H9 (cell line): ENCODE measurements around the gene FRMD4B. TPM values are rescaled to one million over a fixed set of nuclear protein-coding genes. Genes with fewer than 3 reads are reported as not detected.

Experiments
- DNase-seq: peaks from one replicate; pipeline ENCODE4 v3.0.0-alpha.2; 2017
- H2AFZ ChIP-seq: one replicate; pipeline ENCODE4 v1.6.1; 2013; ENCODE audit warnings: mild to moderate bottlenecking, low read length, control low read depth, moderate library complexity
- H2AK5ac ChIP-seq: 2 replicates; pipeline ENCODE4 v1.6.1; 2013; ENCODE audit warnings: low read length, control low read depth, mixed read lengths; ENCODE audit not compliant: insufficient read length
- H2BK120ac ChIP-seq: one replicate; pipeline ENCODE4 v1.6.1; 2013; ENCODE audit warnings: low read depth, mild to moderate bottlenecking, low read length, control low read depth, inconsistent platforms; ENCODE audit not compliant: poor library complexity, severe bottlenecking
- H2BK12ac ChIP-seq: 2 replicates; pipeline ENCODE4 v1.6.1; 2013; ENCODE audit warnings: low read length, control low read depth, mixed read lengths, low read depth; ENCODE audit not compliant: insufficient read length
- H2BK15ac ChIP-seq: 2 replicates; pipeline ENCODE4 v1.6.1; 2013; ENCODE audit warnings: low read depth, low read length, control low read depth
- H2BK20ac ChIP-seq: one replicate; pipeline ENCODE4 v1.6.1; 2013; ENCODE audit warnings: low read depth, mild to moderate bottlenecking, low read length, control low read depth, inconsistent platforms; ENCODE audit not compliant: poor library complexity, severe bottlenecking
- H2BK5ac ChIP-seq: 2 replicates; pipeline ENCODE4 v1.6.1; 2013; ENCODE audit warnings: low read length, control low read depth, mixed read lengths; ENCODE audit not compliant: insufficient read length
- H3K14ac ChIP-seq: 2 replicates; pipeline ENCODE4 v1.6.1; 2013; ENCODE audit warnings: low read length, control low read depth; ENCODE audit not compliant: insufficient read depth
- H3K18ac ChIP-seq: 2 replicates; pipeline ENCODE4 v1.6.1; 2013; ENCODE audit warnings: low read depth, mild to moderate bottlenecking, mixed read lengths, low read length, control low read depth; ENCODE audit not compliant: insufficient read length
- H3K23ac ChIP-seq: 2 replicates; pipeline ENCODE4 v1.6.1; 2013; ENCODE audit warnings: low read length, control low read depth, mixed read lengths, low read depth; ENCODE audit not compliant: insufficient read length
- H3K23me2 ChIP-seq: 2 replicates; pipeline ENCODE4 v1.6.1; 2013; ENCODE audit warnings: low read depth, mild to moderate bottlenecking, mixed read lengths, low read length, control low read depth; ENCODE audit not compliant: insufficient read length, poor library complexity, severe bottlenecking
- H3K27ac ChIP-seq: 2 replicates; pipeline ENCODE4 v1.5.1; 2013; ENCODE audit warnings: low read length, control low read depth, mixed read lengths, low read depth; ENCODE audit not compliant: insufficient read length
- H3K27me3 ChIP-seq: 2 replicates; pipeline ENCODE4 v1.6.1; 2013; ENCODE audit warnings: low read length, control low read depth, inconsistent platforms; ENCODE audit not compliant: insufficient read depth
- H3K4ac ChIP-seq: 2 replicates; pipeline ENCODE4 v1.6.1; 2013; ENCODE audit warnings: low read depth, mild to moderate bottlenecking, control low read depth, inconsistent platforms, low read length, moderate library complexity
- H3K4me1 ChIP-seq: 2 replicates; pipeline ENCODE4 v1.6.1; 2013; ENCODE audit warnings: low read length, control low read depth, inconsistent platforms; ENCODE audit not compliant: insufficient read depth
- H3K4me2 ChIP-seq: 2 replicates; pipeline ENCODE4 v1.6.1; 2013; ENCODE audit warnings: low read length, control low read depth, mixed read lengths; ENCODE audit not compliant: insufficient read length, insufficient read depth
- H3K56ac ChIP-seq: 2 replicates; pipeline ENCODE4 v1.6.1; 2013; ENCODE audit warnings: low read depth, mild to moderate bottlenecking, mixed read lengths, low read length, control low read depth; ENCODE audit not compliant: insufficient read length
- H3K79me1 ChIP-seq: 2 replicates; pipeline ENCODE4 v1.6.1; 2013; ENCODE audit warnings: low read depth, mild to moderate bottlenecking, moderate library complexity, low read length, control low read depth, inconsistent platforms; ENCODE audit not compliant: insufficient read depth, poor library complexity, severe bottlenecking
- H3K79me2 ChIP-seq: 2 replicates; pipeline ENCODE4 v1.6.1; 2013; ENCODE audit warnings: low read length, control low read depth, inconsistent platforms; ENCODE audit not compliant: insufficient read depth
- H3K9ac ChIP-seq: 2 replicates; pipeline ENCODE4 v1.6.1; 2013; ENCODE audit warnings: low read length, control low read depth, mixed read lengths; ENCODE audit not compliant: insufficient read length; ENCODE audit errors: extremely low read depth
- H3K9me3 ChIP-seq: one replicate; pipeline ENCODE4 v1.6.1; 2013; ENCODE audit warnings: low read depth, low read length, inconsistent platforms; ENCODE audit not compliant: control insufficient read depth
- H3T11ph ChIP-seq: one replicate; pipeline ENCODE4 v1.6.1; 2013; ENCODE audit warnings: mild to moderate bottlenecking, low read length, control low read depth, inconsistent platforms
- H4K20me1 ChIP-seq: one replicate; pipeline ENCODE4 v1.6.1; 2013; ENCODE audit not compliant: control insufficient read depth, insufficient read length, insufficient read depth
- H4K5ac ChIP-seq: 2 replicates; pipeline ENCODE4 v1.6.1; 2013; ENCODE audit warnings: low read depth, mild to moderate bottlenecking, mixed read lengths, low read length, control low read depth; ENCODE audit not compliant: insufficient read length
- H4K8ac ChIP-seq: replicated peaks from 2 replicates; pipeline ENCODE4 v1.6.1; 2013; ENCODE audit warnings: low read length, control low read depth, mixed read lengths, low read depth; ENCODE audit not compliant: insufficient read length
- H4K91ac ChIP-seq: 2 replicates; pipeline ENCODE4 v1.6.1; 2013; ENCODE audit warnings: low read depth, mild to moderate bottlenecking, moderate library complexity, mixed read lengths, low read length, control low read depth; ENCODE audit not compliant: insufficient read length
- H3K27ac Mint-ChIP-seq, 3 experiments: 2 replicates in 2 of 3; 3 replicates in 1 of 3; pipeline ENCODE4 v1.8.0; 2020 to 2021; ENCODE audit warnings: mixed read lengths in 3 of 3, mild to moderate bottlenecking in 1 of 3, moderate library complexity in 1 of 3
- H3K27me3 Mint-ChIP-seq: 2 replicates; pipeline ENCODE4 v1.8.0; 2021; ENCODE audit warnings: low read depth, mild to moderate bottlenecking, moderate library complexity, mixed read lengths
- H3K36me3 Mint-ChIP-seq, 3 experiments: 2 replicates in 2 of 3; 3 replicates in 1 of 3; pipeline ENCODE4 v1.8.0; 2020 to 2021; ENCODE audit warnings: low read depth in 3 of 3, mixed read lengths in 3 of 3; ENCODE audit not compliant: insufficient read depth in 1 of 3
- H3K4me1 Mint-ChIP-seq, 2 experiments: 2 replicates each; pipeline ENCODE4 v1.8.0; 2020; ENCODE audit warnings: mixed read lengths in 2 of 2
- H3K4me3 Mint-ChIP-seq, 2 experiments: 2 replicates in 1 of 2; 3 replicates in 1 of 2; pipeline ENCODE4 v1.8.0; 2020 to 2021; ENCODE audit warnings: mild to moderate bottlenecking in 2 of 2, mixed read lengths in 2 of 2, moderate library complexity in 1 of 2
- H3K9me3 Mint-ChIP-seq, 2 experiments: 2 replicates in 1 of 2; 3 replicates in 1 of 2; pipeline ENCODE4 v1.8.0; 2020; ENCODE audit warnings: mild to moderate bottlenecking in 2 of 2, mixed read lengths in 2 of 2, moderate library complexity in 1 of 2
- CTCF ChIP-seq: fragments of 200-600 bp; sonication (generic); conservative IDR thresholded peaks from 3 replicates; pipeline ENCODE4 v1.8.0; 2021; ENCODE audit warnings: antibody characterized with exemption, mild to moderate bottlenecking
- WGBS: extraction: QIAGEN DNeasy Blood & Tissue Kit; methylation state at CpG from one replicate; pipeline ENCODE4 v1.1.7; 2013; ENCODE audit warnings: missing lambda C conversion rate, low lambda C conversion rate, mixed read lengths; ENCODE audit not compliant: insufficient read length; ENCODE audit errors: extremely low coverage; 5-methylcytosine and 5-hydroxymethylcytosine counted together
- total RNA-seq: library from RNA; stranded (reverse); gene quantifications from 2 replicates; pipeline ENCODE4 v1.2.1, GENCODE V29; 2021

Gene FRMD4B
- total RNA-seq, 1 experiment from 2014 or later, result 3.4 TPM

GRCh38 chr3:69126216-69126615, 259.7 kb downstream of the FRMD4B start:
- H2AFZ ChIP-seq, result no peak overlapping the region
- no peak overlapping the region for H3K4me2 ChIP-seq
- H3K4ac ChIP-seq, result no peak overlapping the region
- H3K27me3 ChIP-seq, result no peaks in the 10 kb centered on the region
- H3K27ac ChIP-seq, result no peak overlapping the region
- no peak overlapping the region for H3K27ac Mint-ChIP-seq
- H3K4me1 ChIP-seq, result no peaks in the 10 kb centered on the region; the same call in 1 of the 2 replicates
- no peak overlapping the region for H3K4me3 Mint-ChIP-seq
- no peak overlapping the region for H4K8ac ChIP-seq
- H4K20me1 ChIP-seq, result no peaks in the 10 kb centered on the region
- no peak overlapping the region for H2BK12ac ChIP-seq
- H2BK15ac ChIP-seq, result no peak overlapping the region
- H3K56ac ChIP-seq, result no peak overlapping the region
- no peak for DNase-seq
- H4K91ac ChIP-seq, result no peak overlapping the region
- H3K9me3 Mint-ChIP-seq, result no peaks in the 10 kb centered on the region
- no peak overlapping the region for H3K18ac ChIP-seq
- H2AK5ac ChIP-seq, result no peak overlapping the region
- H3K23ac ChIP-seq, result no peak overlapping the region
- no peak overlapping the region for H2BK120ac ChIP-seq
- no peaks in the 10 kb centered on the region for H3K79me1 ChIP-seq
- H3K9me3 ChIP-seq, result no peaks in the 10 kb centered on the region
- H3K27me3 Mint-ChIP-seq, result peaks cover 4% of the 10 kb centered on the region; the same call in 1 of the 2 replicates
- no peaks in the 10 kb centered on the region for H3K23me2 ChIP-seq
- H3K36me3 Mint-ChIP-seq, result no peaks in the 10 kb centered on the region
- H3K14ac ChIP-seq, result no peak overlapping the region
- H2BK20ac ChIP-seq, result no peak overlapping the region
- H3K9ac ChIP-seq, result no peak overlapping the region
- H2BK5ac ChIP-seq, result no peak overlapping the region
- H3T11ph ChIP-seq, result no peak overlapping the region
- H3K4me1 Mint-ChIP-seq, result peaks cover 0 to 3% of the 10 kb centered on the region in 2 experiments; a peak in 1 of 4 replicates
- H3K79me2 ChIP-seq, result no peaks in the 10 kb centered on the region
- TF ChIP-seq CTCF, result no peak
- WGBS, result no CpG with 5 or more reads among the region's 3 CpGs
- H4K5ac ChIP-seq, result no peak overlapping the region
